Lower leg skin (tissue), 4 donors: ENCODE measurements around the gene ZNF506. TPM values are rescaled to one million over a fixed set of nuclear protein-coding genes. Genes with fewer than 3 reads are reported as not detected.
"Not testable (repeated sequence)": the region's sequence is repeated elsewhere in the genome, so short reads cannot be mapped to it uniquely, and the experiment has no call there.

Experiments used
- DNase-seq, 2 donors: peaks; one replicate each; pipeline ENCODE4 v3.0.0-alpha.2; 2019; ENCODE audit warnings: low spot score in 2 of 2
- H3K4me3 ChIP-seq: fragments of 200-600 bp; sonication (generic); 2 replicates; pipeline ENCODE4 v1.5.1; 2017; ENCODE audit warnings: mild to moderate bottlenecking, low read depth; ENCODE audit not compliant: poor library complexity, severe bottlenecking
- POLR2A ChIP-seq, 2 donors: fragments of 450-650 bp; IDR thresholded peaks; one replicate each; pipeline ENCODE4 v1.6.1; 2016 to 2017; ENCODE audit warnings: antibody characterized with exemption in 2 of 2, mild to moderate bottlenecking in 1 of 2, moderate library complexity in 1 of 2
- WGBS, 2 donors: methylation state at CpG; one replicate each; pipeline ENCODE4 v1.1.5; 2018; 5-methylcytosine and 5-hydroxymethylcytosine counted together
- intact Hi-C: fragments of 100-400 bp; cut with DNase I; formaldehyde crosslinking; loops from one replicate; pipeline ENCODE4 v1.15.0; 2023; ENCODE audit warnings: low total_unique reads
- total RNA-seq, 4 donors: library from RNA; depleted of rRNA; stranded (reverse); fragments of >200 nt; gene quantifications; one replicate each; pipeline ENCODE4 v1.1.0, GENCODE V29; 2016
- TF ChIP-seq, protein P1 (sequence below), 3 donors: fragments of 450-650 bp; IDR thresholded peaks; one replicate each; pipeline ENCODE4 v1.5.1; 2016; ENCODE audit warnings: antibody characterized with exemption in 3 of 3, mild to moderate bottlenecking in 3 of 3, moderate library complexity in 2 of 3

The ZNF506 gene
- 10 to 100 TPM; 19.9 to 44.5 (median 28.0) TPM for total RNA-seq

DNA sequence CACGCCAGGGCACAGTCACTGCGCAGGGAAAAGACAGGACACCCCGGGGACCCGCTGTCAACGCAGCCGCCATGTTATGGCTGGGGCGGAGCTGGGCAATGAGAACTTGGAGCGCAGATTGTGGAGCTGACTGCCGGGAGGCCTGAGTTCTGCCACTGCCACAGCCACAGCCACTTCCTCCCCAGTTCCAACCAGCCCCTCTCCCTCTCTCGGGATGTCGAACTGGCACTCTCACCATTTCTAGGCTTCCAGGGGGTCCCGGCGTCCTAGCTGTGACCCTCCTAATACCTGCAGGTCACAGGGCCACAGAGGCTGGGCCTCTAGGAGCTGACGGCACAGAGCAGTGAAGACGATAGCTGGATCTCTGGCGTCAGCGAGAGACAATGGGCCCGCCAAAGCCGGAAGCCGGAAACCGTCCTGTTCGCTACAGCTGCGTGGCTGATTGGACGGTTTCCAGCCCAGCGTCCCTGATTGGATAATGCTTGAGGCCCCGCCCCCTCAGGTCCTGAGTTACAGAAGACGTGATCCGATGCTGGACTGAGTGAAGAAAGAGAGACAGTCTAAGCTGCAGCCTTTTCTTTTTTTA is at the start of gene ZNF506:
Gene ZNF506, minus strand, starts transcription at position 385 of the 586 bp plus-strand sequence. Its CDS starts 147 bp downstream, at position 238.
- intact Hi-C loops, result no loop called here
- H3K4me3 ChIP-seq, result peak within 1 kb of the TSS; percentile 58
- peak; percentile 99 to 100 for DNase-seq
- WGBS, 2 donors, result 0 to 1% methylated on average over 27 to 28 of the region's 28 CpGs
- TF ChIP-seq, protein P1, sequence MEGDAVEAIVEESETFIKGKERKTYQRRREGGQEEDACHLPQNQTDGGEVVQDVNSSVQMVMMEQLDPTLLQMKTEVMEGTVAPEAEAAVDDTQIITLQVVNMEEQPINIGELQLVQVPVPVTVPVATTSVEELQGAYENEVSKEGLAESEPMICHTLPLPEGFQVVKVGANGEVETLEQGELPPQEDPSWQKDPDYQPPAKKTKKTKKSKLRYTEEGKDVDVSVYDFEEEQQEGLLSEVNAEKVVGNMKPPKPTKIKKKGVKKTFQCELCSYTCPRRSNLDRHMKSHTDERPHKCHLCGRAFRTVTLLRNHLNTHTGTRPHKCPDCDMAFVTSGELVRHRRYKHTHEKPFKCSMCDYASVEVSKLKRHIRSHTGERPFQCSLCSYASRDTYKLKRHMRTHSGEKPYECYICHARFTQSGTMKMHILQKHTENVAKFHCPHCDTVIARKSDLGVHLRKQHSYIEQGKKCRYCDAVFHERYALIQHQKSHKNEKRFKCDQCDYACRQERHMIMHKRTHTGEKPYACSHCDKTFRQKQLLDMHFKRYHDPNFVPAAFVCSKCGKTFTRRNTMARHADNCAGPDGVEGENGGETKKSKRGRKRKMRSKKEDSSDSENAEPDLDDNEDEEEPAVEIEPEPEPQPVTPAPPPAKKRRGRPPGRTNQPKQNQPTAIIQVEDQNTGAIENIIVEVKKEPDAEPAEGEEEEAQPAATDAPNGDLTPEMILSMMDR (IDR thresholded peaks at IDR 0.05), result no peak
- peak in 1 of 2 donors; percentile 83 for TF ChIP-seq POLR2A (IDR thresholded peaks at IDR 0.05)

GRCh38 chr19:19870086-19870485 is 48.5 kb upstream of the ZNF506 start:
- DNase-seq, intact Hi-C loops, H3K4me3 ChIP-seq: not testable (repeated sequence)
- 70 to 76% methylated on average over 5 of the region's 5 CpGs for WGBS, 2 donors

DNA sequence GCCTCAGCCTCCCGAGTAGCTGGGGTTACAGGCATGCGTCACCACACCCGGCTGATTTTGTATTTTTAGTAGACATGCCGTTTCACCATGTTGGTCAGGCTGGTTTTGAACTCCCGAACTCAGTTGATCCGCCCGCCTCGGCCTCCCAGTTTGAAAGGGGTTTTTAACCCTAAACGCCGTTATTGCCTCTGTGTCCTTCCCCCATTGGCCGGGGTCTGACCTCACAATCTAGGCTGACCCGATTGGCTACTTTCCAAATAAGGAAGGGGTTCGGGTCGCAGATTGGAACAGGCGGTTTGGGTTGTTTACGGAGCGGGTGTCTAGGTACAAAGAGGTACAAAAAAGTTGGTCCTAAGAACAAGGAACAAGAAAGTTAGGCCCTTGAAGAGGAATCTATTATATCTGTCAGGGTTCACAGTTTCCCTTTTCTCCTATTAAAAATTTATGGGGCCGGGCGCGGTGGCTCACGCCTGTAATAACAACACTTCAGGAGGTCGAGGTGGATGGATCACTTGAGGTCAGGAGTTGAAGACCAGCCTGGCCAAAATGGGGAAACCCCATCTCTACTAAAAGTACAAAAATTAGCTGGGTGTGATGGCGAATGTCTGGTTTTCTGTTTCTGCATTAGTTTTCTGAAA is 45.2 kb upstream of the ZNF506 start:
- TF ChIP-seq POLR2A (IDR thresholded peaks at IDR 0.05), result no peak
- TF ChIP-seq, protein P1 (IDR thresholded peaks at IDR 0.05), result no peak
- DNase-seq, result peak; percentile 14 to 86
- intact Hi-C loops, result no loop called here

GRCh38 chr19:19865750-19866610 is 44.4 kb upstream of the ZNF506 start, which contains the start of gene ZNF253:
Gene ZNF253, plus strand, starts transcription at chr19:19865882. Its CDS starts 115 bp downstream, at chr19:19865997.
- peak within 1 kb of the TSS; percentile 57 for H3K4me3 ChIP-seq
- intact Hi-C loops, result no loop called here
- TF ChIP-seq POLR2A (IDR thresholded peaks at IDR 0.05), result peak in 1 of 2 donors; percentile 40
- TF ChIP-seq, protein P1 (IDR thresholded peaks at IDR 0.05), result no peak
- DNase-seq, result peak; percentile 97 to 100
- 1% methylated on average over 36 to 40 of the region's 43 CpGs for WGBS, 2 donors

More for the DNA sequence above, 45.2 kb upstream of the ZNF506 start:
- peak overlapping the region; percentile 57 for H3K4me3 ChIP-seq
- 3 to 7% methylated on average over 23 of the region's 23 CpGs for whole genome bisulfite sequencing, 2 donors

DNA sequence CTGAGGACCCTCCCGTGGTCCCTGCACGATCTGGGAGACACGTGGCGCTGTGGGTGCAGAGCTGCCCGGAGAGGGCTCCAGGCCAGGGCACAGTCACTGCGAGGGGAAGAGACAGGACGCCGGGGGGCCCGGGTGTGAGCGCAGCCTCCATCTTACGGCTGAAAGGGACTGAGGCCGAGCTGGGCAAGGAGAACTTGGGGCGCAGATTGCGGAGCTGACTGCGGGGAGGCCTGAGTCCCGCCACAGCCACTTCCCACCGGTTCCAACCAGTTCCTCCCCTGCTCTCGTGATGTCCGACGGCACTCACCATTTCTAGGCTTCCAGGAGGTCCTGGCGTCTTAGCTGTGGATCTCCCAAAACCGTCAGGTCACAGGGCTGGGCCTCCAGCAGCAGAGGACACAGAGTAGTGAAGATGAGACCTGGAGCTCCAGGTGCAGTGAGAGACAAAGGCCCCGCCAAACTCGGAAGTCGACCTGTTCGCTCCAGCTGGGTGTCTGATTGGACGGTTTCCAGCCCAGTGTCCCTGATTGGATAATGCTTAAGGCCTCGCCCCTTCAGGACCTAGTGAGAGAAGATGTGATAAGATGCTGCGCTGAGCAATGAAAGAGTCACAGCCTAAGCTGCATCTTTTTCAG is 39.3 kb upstream of the ZNF506 start:
- H3K4me3 ChIP-seq, result no peak overlapping the region
- intact Hi-C loops, result no loop called here
- WGBS, 2 donors, result 14 to 15% methylated on average over 25 to 29 of the region's 29 CpGs
- TF ChIP-seq, protein P1 (IDR thresholded peaks at IDR 0.05), result no peak
- no peak for TF ChIP-seq POLR2A (IDR thresholded peaks at IDR 0.05)
- no peak for DNase-seq
